ENCODE results near the gene LETM1. TPM values are rescaled to one million over a fixed set of nuclear protein-coding genes. Genes with fewer than 3 reads are reported as not detected.

Gene LETM1
- polyA plus RNA-seq, 1 experiment: 17.1 TPM

DNA sequence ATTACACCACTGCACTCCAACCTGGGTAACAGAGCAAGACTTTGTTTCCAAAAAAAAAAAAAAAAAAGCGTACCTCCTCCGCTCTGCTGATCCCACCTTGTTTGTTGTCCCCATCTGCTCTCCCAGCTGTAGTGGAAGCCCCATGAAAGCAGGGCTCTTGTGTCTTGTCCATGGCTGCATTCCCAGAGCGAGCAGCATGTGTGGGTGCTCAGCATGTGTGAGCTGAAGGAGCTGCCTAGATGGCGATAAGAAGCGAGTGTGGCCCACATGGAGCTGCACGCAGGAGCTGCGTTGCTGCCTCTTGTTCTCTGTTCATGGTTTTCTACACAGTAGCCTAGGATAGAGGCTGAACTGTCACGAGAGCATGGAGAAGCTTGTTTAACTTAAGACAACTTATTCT lies 27.6 kb upstream of the LETM1 start:
- H3K36me3 ChIP-seq (ENCODE audit: control insufficient read depth, insufficient read depth, low read length): no peaks in the 10 kb centered on the region
- H3K27me3 ChIP-seq (ENCODE audit: control insufficient read depth, insufficient read depth, low read length): no peaks in the 10 kb centered on the region
- CTCF ChIA-PET: interaction anchor here (2.6 to 9.8 kb wide), 2 partner anchors 10 to 15 kb away, joined by 11 to 74 read pairs; no protein-coding TSS in a partner anchor
- TF ChIP-seq, protein P1, sequence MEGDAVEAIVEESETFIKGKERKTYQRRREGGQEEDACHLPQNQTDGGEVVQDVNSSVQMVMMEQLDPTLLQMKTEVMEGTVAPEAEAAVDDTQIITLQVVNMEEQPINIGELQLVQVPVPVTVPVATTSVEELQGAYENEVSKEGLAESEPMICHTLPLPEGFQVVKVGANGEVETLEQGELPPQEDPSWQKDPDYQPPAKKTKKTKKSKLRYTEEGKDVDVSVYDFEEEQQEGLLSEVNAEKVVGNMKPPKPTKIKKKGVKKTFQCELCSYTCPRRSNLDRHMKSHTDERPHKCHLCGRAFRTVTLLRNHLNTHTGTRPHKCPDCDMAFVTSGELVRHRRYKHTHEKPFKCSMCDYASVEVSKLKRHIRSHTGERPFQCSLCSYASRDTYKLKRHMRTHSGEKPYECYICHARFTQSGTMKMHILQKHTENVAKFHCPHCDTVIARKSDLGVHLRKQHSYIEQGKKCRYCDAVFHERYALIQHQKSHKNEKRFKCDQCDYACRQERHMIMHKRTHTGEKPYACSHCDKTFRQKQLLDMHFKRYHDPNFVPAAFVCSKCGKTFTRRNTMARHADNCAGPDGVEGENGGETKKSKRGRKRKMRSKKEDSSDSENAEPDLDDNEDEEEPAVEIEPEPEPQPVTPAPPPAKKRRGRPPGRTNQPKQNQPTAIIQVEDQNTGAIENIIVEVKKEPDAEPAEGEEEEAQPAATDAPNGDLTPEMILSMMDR (IDR thresholded peaks at IDR 0.05; ENCODE audit: insufficient read depth, low read depth, low read length): no peak
- POLR2A ChIA-PET: no interaction called here
- H3K4me3 ChIP-seq (ENCODE audit: low read depth, low read length): no peak overlapping the region
- DNase-seq (ENCODE audit: low read depth): no peak

DNA sequence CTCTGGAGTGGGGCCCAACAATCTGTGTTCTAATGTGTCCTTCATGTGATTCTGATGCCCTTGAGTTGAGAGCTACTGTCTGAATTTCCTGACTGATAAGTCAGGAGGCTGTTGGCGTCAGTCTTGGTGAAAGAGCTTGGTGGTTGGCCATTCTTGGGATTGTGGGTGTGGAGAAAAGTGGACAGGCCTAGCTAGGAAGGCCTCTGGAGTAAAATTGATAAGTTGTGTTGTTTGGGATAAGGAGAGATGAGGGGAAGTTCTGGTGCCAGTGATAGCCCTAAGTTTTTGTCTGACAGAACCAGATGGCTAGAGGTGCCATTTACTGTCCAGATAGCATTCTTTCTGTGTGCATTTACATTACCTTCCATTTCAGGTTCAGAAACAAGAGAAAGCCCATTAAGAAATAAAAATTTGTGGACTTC lies 26.9 kb upstream of the LETM1 start:
- POLR2A ChIA-PET: no interaction called here
- TF ChIP-seq, protein P1 (IDR thresholded peaks at IDR 0.05; ENCODE audit: insufficient read depth, low read depth, low read length): no peak

DNA sequence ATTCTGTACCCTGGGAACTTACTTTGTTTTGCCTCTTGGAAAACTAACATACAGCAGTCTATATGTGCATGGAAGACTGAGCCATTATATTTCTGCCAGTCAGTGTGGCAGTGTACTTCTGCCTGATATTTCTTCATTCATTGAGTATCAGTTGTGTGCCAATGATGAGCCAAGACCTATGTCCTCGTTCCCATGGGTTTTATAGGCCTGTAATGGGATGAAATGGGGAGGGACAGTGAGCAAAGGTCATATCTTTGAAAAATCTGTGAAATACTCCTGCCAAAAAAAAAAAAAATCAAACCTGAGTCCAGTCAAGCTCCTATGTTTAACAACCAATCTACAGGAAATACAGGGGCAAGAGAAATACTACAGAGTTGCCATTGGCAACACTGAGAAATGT lies 24.4 kb upstream of the LETM1 start:
- CTCF ChIA-PET: interaction anchor here (0.6 to 1.2 kb wide), 2 partner anchors 20 to 29 kb away, joined by 3 to 4 read pairs; no protein-coding TSS in a partner anchor

More for the DNA sequence above, 26.9 kb upstream of the LETM1 start:
- no peak for DNase-seq (ENCODE audit: low read depth)
- Histone ChIP-seq H3K36me3 (ENCODE audit: control insufficient read depth, insufficient read depth, low read length) (no peaks in the 10 kb centered on the region), H3K27me3 (ENCODE audit: control insufficient read depth, insufficient read depth, low read length) (no peaks in the 10 kb centered on the region), H3K4me3 (ENCODE audit: low read depth, low read length) (no peak overlapping the region)
- CTCF ChIA-PET: interaction anchor here (2.6 to 9.8 kb wide), 2 partner anchors 10 to 16 kb away, joined by 11 to 74 read pairs; no protein-coding TSS in a partner anchor

DNA sequence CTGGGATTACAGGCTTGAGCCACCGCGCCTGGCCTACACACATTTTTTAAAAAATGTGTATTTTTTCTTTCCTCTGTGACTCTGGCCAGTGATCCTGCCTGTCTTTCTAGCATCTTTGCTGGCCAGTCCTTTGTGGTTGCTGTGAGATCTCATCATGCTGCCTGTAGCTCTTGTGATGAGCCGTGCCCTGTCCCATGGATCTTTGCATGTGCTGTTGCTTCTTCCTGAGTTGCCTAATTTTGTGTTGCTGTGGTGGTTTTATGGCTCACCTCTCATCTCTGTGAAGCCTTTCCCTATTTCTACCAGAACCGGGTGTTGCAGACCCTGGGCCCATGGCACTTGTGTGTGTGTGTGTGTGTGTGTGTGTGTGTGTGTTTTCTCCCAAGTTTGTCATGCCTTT lies 23.5 kb upstream of the LETM1 start:
- POLR2A ChIA-PET: no interaction called here
- Histone ChIP-seq H3K27me3 (ENCODE audit: control insufficient read depth, insufficient read depth, low read length) (no peaks in the 10 kb centered on the region), H3K36me3 (ENCODE audit: control insufficient read depth, insufficient read depth, low read length) (no peaks in the 10 kb centered on the region), H3K4me3 (ENCODE audit: low read depth, low read length) (no peak overlapping the region)
- no peak for DNase-seq (ENCODE audit: low read depth)
- TF ChIP-seq, protein P1 (IDR thresholded peaks at IDR 0.05; ENCODE audit: insufficient read depth, low read depth, low read length): no peak
- CTCF ChIA-PET: interaction anchor here (1.0 kb wide), 1 partner anchor 20 kb away, joined by 4 read pairs; no protein-coding TSS in a partner anchor

More for the DNA sequence above, 24.4 kb upstream of the LETM1 start:
- TF ChIP-seq, protein P1 (IDR thresholded peaks at IDR 0.05; ENCODE audit: insufficient read depth, low read depth, low read length): no peak
- no peaks in the 10 kb centered on the region for H3K27me3 ChIP-seq (ENCODE audit: control insufficient read depth, insufficient read depth, low read length)
- no peaks in the 10 kb centered on the region for H3K36me3 ChIP-seq (ENCODE audit: control insufficient read depth, insufficient read depth, low read length)
- POLR2A ChIA-PET: no interaction called here
- no peak for DNase-seq (ENCODE audit: low read depth)
- H3K4me3 ChIP-seq (ENCODE audit: low read depth, low read length): no peak overlapping the region

DNA sequence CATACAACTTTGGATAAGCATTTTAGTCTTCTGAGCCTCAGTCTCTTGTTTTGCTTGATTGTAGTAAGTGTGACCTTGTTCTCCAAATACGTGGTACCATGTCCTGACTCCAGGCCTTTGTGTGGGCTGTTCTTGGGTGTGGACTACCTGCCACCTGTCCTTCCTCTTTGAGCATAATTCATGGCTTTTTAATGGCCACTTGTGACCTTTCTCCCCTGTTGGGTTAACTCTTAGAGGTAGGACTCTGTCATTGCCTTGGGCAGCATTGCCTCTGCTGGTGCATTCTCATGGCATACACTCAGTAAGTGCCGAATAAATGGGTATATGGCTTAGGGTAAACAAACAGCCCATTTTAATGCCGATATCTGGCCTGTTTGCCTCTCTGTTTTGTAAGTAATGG lies 18.2 kb upstream of the LETM1 start:
- Histone ChIP-seq H3K4me3 (ENCODE audit: low read depth, low read length) (no peak overlapping the region), H3K27me3 (ENCODE audit: control insufficient read depth, insufficient read depth, low read length) (no peaks in the 10 kb centered on the region), H3K36me3 (ENCODE audit: control insufficient read depth, insufficient read depth, low read length) (no peaks in the 10 kb centered on the region)
- no peak for DNase-seq (ENCODE audit: low read depth)
- ChIA-PET CTCF (interaction anchor here (1.2 to 2.3 kb wide), 3 partner anchors 9 to 25 kb away, joined by 5 to 11 read pairs (median 10); no protein-coding TSS in a partner anchor), POLR2A (no interaction called here)
- TF ChIP-seq, protein P1 (IDR thresholded peaks at IDR 0.05; ENCODE audit: insufficient read depth, low read depth, low read length): no peak
